H9 (cell line): ENCODE results near the gene TH. TPM values are rescaled to one million over a fixed set of nuclear protein-coding genes. Genes with fewer than 3 reads are reported as not detected.

Source experiments
- DNase-seq: peaks from one replicate; pipeline ENCODE4 v3.0.0-alpha.2; 2017
- H2AFZ ChIP-seq: one replicate; pipeline ENCODE4 v1.6.1; 2013; ENCODE audit warnings: mild to moderate bottlenecking, low read length, control low read depth, moderate library complexity
- H2AK5ac ChIP-seq: 2 replicates; pipeline ENCODE4 v1.6.1; 2013; ENCODE audit warnings: low read length, control low read depth, mixed read lengths; ENCODE audit not compliant: insufficient read length
- H2BK120ac ChIP-seq: one replicate; pipeline ENCODE4 v1.6.1; 2013; ENCODE audit warnings: low read depth, mild to moderate bottlenecking, low read length, control low read depth, inconsistent platforms; ENCODE audit not compliant: poor library complexity, severe bottlenecking
- H2BK12ac ChIP-seq: 2 replicates; pipeline ENCODE4 v1.6.1; 2013; ENCODE audit warnings: low read length, control low read depth, mixed read lengths, low read depth; ENCODE audit not compliant: insufficient read length
- H2BK15ac ChIP-seq: 2 replicates; pipeline ENCODE4 v1.6.1; 2013; ENCODE audit warnings: low read depth, low read length, control low read depth
- H2BK20ac ChIP-seq: one replicate; pipeline ENCODE4 v1.6.1; 2013; ENCODE audit warnings: low read depth, mild to moderate bottlenecking, low read length, control low read depth, inconsistent platforms; ENCODE audit not compliant: poor library complexity, severe bottlenecking
- H2BK5ac ChIP-seq: 2 replicates; pipeline ENCODE4 v1.6.1; 2013; ENCODE audit warnings: low read length, control low read depth, mixed read lengths; ENCODE audit not compliant: insufficient read length
- H3K14ac ChIP-seq: 2 replicates; pipeline ENCODE4 v1.6.1; 2013; ENCODE audit warnings: low read length, control low read depth; ENCODE audit not compliant: insufficient read depth
- H3K18ac ChIP-seq: 2 replicates; pipeline ENCODE4 v1.6.1; 2013; ENCODE audit warnings: low read depth, mild to moderate bottlenecking, mixed read lengths, low read length, control low read depth; ENCODE audit not compliant: insufficient read length
- H3K23ac ChIP-seq: 2 replicates; pipeline ENCODE4 v1.6.1; 2013; ENCODE audit warnings: low read length, control low read depth, mixed read lengths, low read depth; ENCODE audit not compliant: insufficient read length
- H3K23me2 ChIP-seq: 2 replicates; pipeline ENCODE4 v1.6.1; 2013; ENCODE audit warnings: low read depth, mild to moderate bottlenecking, mixed read lengths, low read length, control low read depth; ENCODE audit not compliant: insufficient read length, poor library complexity, severe bottlenecking
- H3K27ac ChIP-seq: 2 replicates; pipeline ENCODE4 v1.5.1; 2013; ENCODE audit warnings: low read length, control low read depth, mixed read lengths, low read depth; ENCODE audit not compliant: insufficient read length
- H3K27me3 ChIP-seq: 2 replicates; pipeline ENCODE4 v1.6.1; 2013; ENCODE audit warnings: low read length, control low read depth, inconsistent platforms; ENCODE audit not compliant: insufficient read depth
- H3K4ac ChIP-seq: 2 replicates; pipeline ENCODE4 v1.6.1; 2013; ENCODE audit warnings: low read depth, mild to moderate bottlenecking, control low read depth, inconsistent platforms, low read length, moderate library complexity
- H3K4me1 ChIP-seq: 2 replicates; pipeline ENCODE4 v1.6.1; 2013; ENCODE audit warnings: low read length, control low read depth, inconsistent platforms; ENCODE audit not compliant: insufficient read depth
- H3K4me2 ChIP-seq: 2 replicates; pipeline ENCODE4 v1.6.1; 2013; ENCODE audit warnings: low read length, control low read depth, mixed read lengths; ENCODE audit not compliant: insufficient read length, insufficient read depth
- H3K56ac ChIP-seq: 2 replicates; pipeline ENCODE4 v1.6.1; 2013; ENCODE audit warnings: low read depth, mild to moderate bottlenecking, mixed read lengths, low read length, control low read depth; ENCODE audit not compliant: insufficient read length
- H3K79me1 ChIP-seq: 2 replicates; pipeline ENCODE4 v1.6.1; 2013; ENCODE audit warnings: low read depth, mild to moderate bottlenecking, moderate library complexity, low read length, control low read depth, inconsistent platforms; ENCODE audit not compliant: insufficient read depth, poor library complexity, severe bottlenecking
- H3K79me2 ChIP-seq: 2 replicates; pipeline ENCODE4 v1.6.1; 2013; ENCODE audit warnings: low read length, control low read depth, inconsistent platforms; ENCODE audit not compliant: insufficient read depth
- H3K9ac ChIP-seq: 2 replicates; pipeline ENCODE4 v1.6.1; 2013; ENCODE audit warnings: low read length, control low read depth, mixed read lengths; ENCODE audit not compliant: insufficient read length; ENCODE audit errors: extremely low read depth
- H3K9me3 ChIP-seq: one replicate; pipeline ENCODE4 v1.6.1; 2013; ENCODE audit warnings: low read depth, low read length, inconsistent platforms; ENCODE audit not compliant: control insufficient read depth
- H3T11ph ChIP-seq: one replicate; pipeline ENCODE4 v1.6.1; 2013; ENCODE audit warnings: mild to moderate bottlenecking, low read length, control low read depth, inconsistent platforms
- H4K20me1 ChIP-seq: one replicate; pipeline ENCODE4 v1.6.1; 2013; ENCODE audit not compliant: control insufficient read depth, insufficient read length, insufficient read depth
- H4K5ac ChIP-seq: 2 replicates; pipeline ENCODE4 v1.6.1; 2013; ENCODE audit warnings: low read depth, mild to moderate bottlenecking, mixed read lengths, low read length, control low read depth; ENCODE audit not compliant: insufficient read length
- H4K8ac ChIP-seq: replicated peaks from 2 replicates; pipeline ENCODE4 v1.6.1; 2013; ENCODE audit warnings: low read length, control low read depth, mixed read lengths, low read depth; ENCODE audit not compliant: insufficient read length
- H4K91ac ChIP-seq: 2 replicates; pipeline ENCODE4 v1.6.1; 2013; ENCODE audit warnings: low read depth, mild to moderate bottlenecking, moderate library complexity, mixed read lengths, low read length, control low read depth; ENCODE audit not compliant: insufficient read length
- H3K27ac Mint-ChIP-seq, 3 experiments: 2 replicates in 2 of 3; 3 replicates in 1 of 3; pipeline ENCODE4 v1.8.0; 2020 to 2021; ENCODE audit warnings: mixed read lengths in 3 of 3, mild to moderate bottlenecking in 1 of 3, moderate library complexity in 1 of 3
- H3K27me3 Mint-ChIP-seq: 2 replicates; pipeline ENCODE4 v1.8.0; 2021; ENCODE audit warnings: low read depth, mild to moderate bottlenecking, moderate library complexity, mixed read lengths
- H3K36me3 Mint-ChIP-seq, 3 experiments: 2 replicates in 2 of 3; 3 replicates in 1 of 3; pipeline ENCODE4 v1.8.0; 2020 to 2021; ENCODE audit warnings: low read depth in 3 of 3, mixed read lengths in 3 of 3; ENCODE audit not compliant: insufficient read depth in 1 of 3
- H3K4me1 Mint-ChIP-seq, 2 experiments: 2 replicates each; pipeline ENCODE4 v1.8.0; 2020; ENCODE audit warnings: mixed read lengths in 2 of 2
- H3K4me3 Mint-ChIP-seq, 2 experiments: 2 replicates in 1 of 2; 3 replicates in 1 of 2; pipeline ENCODE4 v1.8.0; 2020 to 2021; ENCODE audit warnings: mild to moderate bottlenecking in 2 of 2, mixed read lengths in 2 of 2, moderate library complexity in 1 of 2
- H3K9me3 Mint-ChIP-seq, 2 experiments: 2 replicates in 1 of 2; 3 replicates in 1 of 2; pipeline ENCODE4 v1.8.0; 2020; ENCODE audit warnings: mild to moderate bottlenecking in 2 of 2, mixed read lengths in 2 of 2, moderate library complexity in 1 of 2
- CTCF ChIP-seq: fragments of 200-600 bp; sonication (generic); conservative IDR thresholded peaks from 3 replicates; pipeline ENCODE4 v1.8.0; 2021; ENCODE audit warnings: antibody characterized with exemption, mild to moderate bottlenecking
- WGBS: extraction: QIAGEN DNeasy Blood & Tissue Kit; methylation state at CpG from one replicate; pipeline ENCODE4 v1.1.7; 2013; ENCODE audit warnings: missing lambda C conversion rate, low lambda C conversion rate, mixed read lengths; ENCODE audit not compliant: insufficient read length; ENCODE audit errors: extremely low coverage; 5-methylcytosine and 5-hydroxymethylcytosine counted together
- total RNA-seq: library from RNA; stranded (reverse); gene quantifications from 2 replicates; pipeline ENCODE4 v1.2.1, GENCODE V29; 2021

The TH gene
- total RNA-seq, 1 experiment from 2014 or later: not detected

GRCh38 chr11:2148595-2148994, 23.0 kb downstream of the TH start:
- no peak overlapping the region for H3K4me3 Mint-ChIP-seq

More at GRCh38 chr11:2148595-2148994, 23.0 kb downstream of the TH start:
- no peaks in the 10 kb centered on the region; a peak in 1 of 7 replicates for H3K36me3 Mint-ChIP-seq
- Histone ChIP-seq H4K5ac (no peak overlapping the region), H3T11ph (no peak overlapping the region), H2AFZ (no peak overlapping the region), H3K18ac (no peak overlapping the region), H3K9ac (no peak overlapping the region), H4K91ac (no peak overlapping the region), H2BK5ac (no peak overlapping the region), H3K4ac (no peak overlapping the region), H2BK12ac (no peak overlapping the region), H2BK120ac (no peak overlapping the region), H3K23ac (no peak overlapping the region), H3K14ac (no peak overlapping the region), H3K27ac (no peak overlapping the region), H3K4me1 (no peaks in the 10 kb centered on the region), H3K4me2 (no peak overlapping the region), H4K20me1 (no peaks in the 10 kb centered on the region), H2AK5ac (no peak overlapping the region), H4K8ac (no peak overlapping the region), H3K23me2 (no peaks in the 10 kb centered on the region), H2BK15ac (no peak overlapping the region), H3K79me1 (no peaks in the 10 kb centered on the region), H3K79me2 (no peaks in the 10 kb centered on the region), H3K56ac (no peak overlapping the region), H3K27me3 (peaks cover 47% of the 10 kb centered on the region), H2BK20ac (no peak overlapping the region), H3K9me3 (no peaks in the 10 kb centered on the region)
- H3K9me3 Mint-ChIP-seq: no peaks in the 10 kb centered on the region; a peak in 1 of 5 replicates
- no CpG with 5 or more reads among the region's 5 CpGs for WGBS
- no peak for DNase-seq
- TF ChIP-seq CTCF: no peak
- no peak overlapping the region; a peak in 1 of 7 replicates for H3K27ac Mint-ChIP-seq
- peaks cover 22 to 41% of the 10 kb centered on the region in 2 experiments for H3K4me1 Mint-ChIP-seq
- H3K27me3 Mint-ChIP-seq: peaks cover 82% of the 10 kb centered on the region
